Prostate gland (tissue), 2 donors: Measurements from ENCODE around the gene NOTCH2.

ENCODE experiments used
- CTCF ChIP-seq, 4 experiments: fragments of 200-600 bp in 2 of 4; fragments of 450-650 bp in 2 of 4; sonication (generic) in 2 of 4; IDR thresholded peaks; 1 replicate in 3 of 4; 2 replicates in 1 of 4; pipeline ENCODE4 v1.5.1; 2016 to 2019; ENCODE audit warnings: antibody characterized with exemption in 4 of 4, mild to moderate bottlenecking in 2 of 4, moderate library complexity in 2 of 4
- POLR2A ChIP-seq: fragments of 450-650 bp; IDR thresholded peaks from one replicate; pipeline ENCODE4 v1.6.1; 2016; ENCODE audit warnings: antibody characterized with exemption, mild to moderate bottlenecking
- POLR2AphosphoS5 ChIP-seq: sonication (generic); formaldehyde crosslinking; IDR thresholded peaks from one replicate; pipeline ENCODE4 v1.6.1; 2017; ENCODE audit warnings: antibody characterized with exemption

- no peak for TF ChIP-seq POLR2A
- no peak for TF ChIP-seq CTCF (IDR thresholded peaks at IDR 0.05)
- TF ChIP-seq POLR2AphosphoS5, result no peak
Measured at GRCh38 chr1:119941392-119941791, 128.1 kb downstream of the NOTCH2 start.
